K562 (cell line): Measurements from ENCODE around the gene PUS3. TPM values are rescaled to one million over a fixed set of nuclear protein-coding genes. Genes with fewer than 3 reads are reported as not detected.

Experiments used
- NONO ChIP-seq, 2 experiments: fragments of 200-400 bp in 1 of 2; fragments of 450-650 bp in 1 of 2; formaldehyde crosslinking in 1 of 2; IDR thresholded peaks; 2 replicates each; pipeline ENCODE4 v1.6.1; 2017; ENCODE audit warnings: low read depth in 2 of 2, mild to moderate bottlenecking in 2 of 2, moderate library complexity in 2 of 2, low read length in 1 of 2
- PATZ1 ChIP-seq: fragments of 250-450 bp; sonication (Bioruptor Pico); IDR thresholded peaks from 2 replicates; pipeline ENCODE4 v1.5.0; 2020; ENCODE audit warnings: mild to moderate bottlenecking, borderline replicate concordance
- RBM34 ChIP-seq: fragments of 200-400 bp; formaldehyde crosslinking; IDR thresholded peaks from 2 replicates; pipeline ENCODE4 v1.6.1; 2018; ENCODE audit warnings: low read length, borderline replicate concordance; ENCODE audit not compliant: insufficient read depth
- YY1 ChIP-seq, 3 experiments: IDR thresholded peaks; 2 replicates each; pipeline ENCODE4 v1.6.1; 2011; ENCODE audit warnings: low read length in 2 of 3, mild to moderate bottlenecking in 2 of 3, moderate library complexity in 2 of 3, borderline replicate concordance in 1 of 3, control low read depth in 1 of 3, low read depth in 1 of 3; ENCODE audit not compliant: insufficient read depth in 3 of 3, insufficient replicate concordance in 2 of 3, control insufficient read depth in 1 of 3, insufficient read length in 1 of 3; ENCODE audit errors: extremely low read depth in 1 of 3
- ZFP91 ChIP-seq: sonication (generic); formaldehyde crosslinking; IDR thresholded peaks from 2 replicates; pipeline ENCODE4 v1.8.0; 2022; ENCODE audit warnings: mild to moderate bottlenecking, missing genetic modification reagents
- ZNF143 ChIP-seq: sonication (generic); formaldehyde crosslinking; IDR thresholded peaks from 2 replicates; pipeline ENCODE4 v1.9.0; 2022; ENCODE audit warnings: mild to moderate bottlenecking, missing genetic modification reagents
- ZNF354B ChIP-seq: fragments of 250-450 bp; sonication (Bioruptor Pico); IDR thresholded peaks from 2 replicates; pipeline ENCODE4 v1.4.0; 2020
- ZNF384 ChIP-seq: IDR thresholded peaks from 2 replicates; pipeline ENCODE4 v1.6.1; 2012; ENCODE audit warnings: low read depth, low read length, improper control_type of control experiment
- polyA plus RNA-seq, 8 experiments: library from polyadenylated mRNA; depleted of rRNA in 4 of 8; stranded (reverse) in 5 of 8; unstranded in 3 of 8; fragments of >200 nt; fragmentation: Nextera tagmentation in 2 of 8; fragmentation: Illumina TruSeq in 1 of 8; extraction: Ambion mirVana in 2 of 8; extraction: Trizol in 1 of 8; gene quantifications; 2 replicates each; pipeline versions ENCODE4 v1.2.1 to v1.2.3, GENCODE V29; 2011 to 2014; ENCODE audit warnings: inconsistent platforms in 1 of 8, missing spikeins in 1 of 8
- total RNA-seq, 7 experiments: library from RNA; depleted of rRNA in 6 of 7; stranded (reverse); fragments of >200 nt in 6 of 7; fragmentation: Illumina TruSeq in 2 of 7; extraction: Trizol in 2 of 7; gene quantifications; 2 replicates each; pipeline versions ENCODE4 v1.2.1 to v1.2.3, GENCODE V29; 2011 to 2021; ENCODE audit warnings: low replicate concordance in 1 of 7

PUS3 gene
- total and polyA plus RNA-seq, 9 of the 15 experiments (the other 6 are each of a cell fraction or from before 2014, with no cell fraction given): 16.5 to 49.2 (median 35.9) TPM

DNA sequence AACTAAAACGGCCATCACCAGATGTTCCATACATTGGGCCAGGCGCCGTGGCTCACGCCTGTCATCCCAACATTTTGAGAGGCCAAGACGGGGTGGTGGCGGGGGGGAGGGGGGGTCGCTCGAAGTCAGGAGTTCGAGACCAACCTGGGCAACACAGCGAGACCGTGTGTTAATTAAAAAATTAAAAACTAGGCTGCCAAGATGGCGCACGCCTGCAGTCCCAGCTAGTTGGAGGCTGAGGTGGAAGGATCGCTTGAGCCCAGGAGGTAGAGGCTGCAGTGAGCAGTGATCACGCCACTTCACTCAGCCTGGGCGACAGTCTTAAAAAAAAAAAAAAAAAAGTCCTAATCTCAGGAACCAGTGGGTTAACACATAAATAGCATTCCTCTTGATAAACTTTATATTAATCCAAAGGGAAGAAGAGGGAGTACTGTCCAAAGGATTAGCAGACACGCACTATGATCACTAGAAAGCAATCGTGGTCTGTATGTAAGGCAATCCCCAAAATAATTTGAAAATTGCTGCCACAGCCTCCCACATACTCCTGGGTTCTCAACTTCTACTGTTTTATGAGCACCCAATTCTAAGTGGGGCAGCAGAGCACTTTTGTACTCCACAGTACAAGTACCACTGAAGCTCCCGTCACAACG, 604 bp downstream of the PUS3 start (continued):
- no peak for TF ChIP-seq PATZ1
- peak; percentile 43; the same call in 1 of the 2 replicates for TF ChIP-seq ZNF384
- TF ChIP-seq ZNF143 (CRISPR knock-in tag): no peak
- TF ChIP-seq ZNF354B: no peak
- TF ChIP-seq RBM34: no peak
- TF ChIP-seq ZFP91 (CRISPR knock-in tag): no peak
- TF ChIP-seq NONO (IDR thresholded peaks at IDR 0.05; ENCODE audit: low read depth in 2 of 2, low read length in 1 of 2): no peak
- TF ChIP-seq YY1 (IDR thresholded peaks at IDR 0.05; ENCODE audit: borderline replicate concordance in 1 of 3, control insufficient read depth in 1 of 3, extremely low read depth in 1 of 3, insufficient read depth in 3 of 3, insufficient read length in 1 of 3, insufficient replicate concordance in 2 of 3, low read depth in 1 of 3, low read length in 2 of 3): peak; percentile 16 to 87 (median 67)
